ENCODE measurements around the gene TMEM202. TPM values are rescaled to one million over a fixed set of nuclear protein-coding genes. Genes with fewer than 3 reads are reported as not detected.
"Not testable (repeated sequence)": the region's sequence is repeated elsewhere in the genome, so short reads cannot be mapped to it uniquely, and the experiment has no call there.

TMEM202 gene
- total RNA-seq, 4 donors from 2014 or later = not detected

GRCh38 chr15:72411544-72411943, 13.4 kb downstream of the TMEM202 start:
- H3K27ac ChIP-seq = no peak overlapping the region
- TF ChIP-seq EP300 (IDR thresholded peaks at IDR 0.05) (no peak), CTCF (IDR thresholded peaks at IDR 0.05) (no peak), POLR2A (IDR thresholded peaks at IDR 0.05) (no peak), POLR2AphosphoS5 (IDR thresholded peaks at IDR 0.05) (no peak)
- H3K27me3 ChIP-seq = peaks cover 11% of the 10 kb centered on the region
- no peaks in the 10 kb centered on the region for H3K4me1 ChIP-seq
- H3K9me3 ChIP-seq = no peaks in the 10 kb centered on the region
- WGBS = 48% methylated on average over 1 of the region's 1 CpG
- no peak for DNase-seq (ENCODE audit: low spot score in 2 of 2)
- no peak overlapping the region for H3K4me3 ChIP-seq
- H3K36me3 ChIP-seq = no peaks in the 10 kb centered on the region

GRCh38 chr15:72413337-72413736, 15.2 kb downstream of the TMEM202 start:
- WGBS = 88% methylated on average over 2 of the region's 3 CpGs
- not testable (repeated sequence) for DNase-seq (ENCODE audit: low spot score in 2 of 2)

GRCh38 chr15:72415304-72415703, 17.2 kb downstream of the TMEM202 start:
- no peak for DNase-seq (ENCODE audit: low spot score in 2 of 2)
- H3K4me1 ChIP-seq = no peaks in the 10 kb centered on the region

More at GRCh38 chr15:72413337-72413736, 15.2 kb downstream of the TMEM202 start:
- H3K36me3 ChIP-seq, H3K27me3 ChIP-seq, H3K27ac ChIP-seq, H3K4me1 ChIP-seq, H3K9me3 ChIP-seq, H3K4me3 ChIP-seq: not testable (repeated sequence)

GRCh38 chr15:72419768-72420167, 21.7 kb downstream of the TMEM202 start:
- not testable (repeated sequence) for H3K4me3 ChIP-seq; H3K9me3 ChIP-seq; H3K27ac ChIP-seq; H3K36me3 ChIP-seq; DNase-seq (ENCODE audit: low spot score in 2 of 2); H3K4me1 ChIP-seq; H3K27me3 ChIP-seq
- 64% methylated on average over 3 of the region's 3 CpGs for WGBS

More at GRCh38 chr15:72415304-72415703, 17.2 kb downstream of the TMEM202 start:
- H3K4me3 ChIP-seq = no peak overlapping the region
- no peaks in the 10 kb centered on the region for H3K9me3 ChIP-seq
- 65% methylated on average over 2 of the region's 2 CpGs for WGBS
- no peaks in the 10 kb centered on the region for H3K36me3 ChIP-seq
- no peak overlapping the region for H3K27ac ChIP-seq
- TF ChIP-seq POLR2A (IDR thresholded peaks at IDR 0.05) (no peak), EP300 (IDR thresholded peaks at IDR 0.05) (no peak), POLR2AphosphoS5 (IDR thresholded peaks at IDR 0.05) (no peak), CTCF (IDR thresholded peaks at IDR 0.05) (no peak)
- no peaks in the 10 kb centered on the region for H3K27me3 ChIP-seq

GRCh38 chr15:72420576-72420975, 22.5 kb downstream of the TMEM202 start:
- no peak overlapping the region for H3K4me3 ChIP-seq
- TF ChIP-seq CTCF (IDR thresholded peaks at IDR 0.05) (no peak), POLR2A (IDR thresholded peaks at IDR 0.05) (no peak), POLR2AphosphoS5 (IDR thresholded peaks at IDR 0.05) (no peak), EP300 (IDR thresholded peaks at IDR 0.05) (no peak)
- H3K4me1 ChIP-seq = no peaks in the 10 kb centered on the region
- DNase-seq (ENCODE audit: low spot score in 2 of 2) = no peak
- WGBS = 75% methylated on average over 2 of the region's 2 CpGs
- no peaks in the 10 kb centered on the region for H3K36me3 ChIP-seq
- no peaks in the 10 kb centered on the region for H3K9me3 ChIP-seq
- H3K27me3 ChIP-seq = no peaks in the 10 kb centered on the region
- no peak overlapping the region for H3K27ac ChIP-seq

GRCh38 chr15:72421484-72421883, 23.4 kb downstream of the TMEM202 start:
- Histone ChIP-seq H3K4me1 (no peaks in the 10 kb centered on the region), H3K27ac (no peak overlapping the region), H3K27me3 (no peaks in the 10 kb centered on the region), H3K9me3 (no peaks in the 10 kb centered on the region), H3K4me3 (no peak overlapping the region), H3K36me3 (no peaks in the 10 kb centered on the region)
- WGBS = 65% methylated on average over 1 of the region's 1 CpG
- no peak for DNase-seq (ENCODE audit: low spot score in 2 of 2)
- no peak for TF ChIP-seq POLR2A (IDR thresholded peaks at IDR 0.05)
- no peak for TF ChIP-seq EP300 (IDR thresholded peaks at IDR 0.05)
- no peak for TF ChIP-seq POLR2AphosphoS5 (IDR thresholded peaks at IDR 0.05)
- TF ChIP-seq CTCF (IDR thresholded peaks at IDR 0.05) = no peak

All from suprapubic skin (tissue), 4 donors.